HG03196 (cell line): Measurements from ENCODE around the gene BYSL.
A peak's percentile ranks its signal among the peaks of the same experiment; 100 is the strongest.

Experiments used
- ATAC-seq: cut with Tn5 transposase; IDR thresholded peaks from one replicate; pipeline ENCODE4 v1.9.1; 2021; ENCODE audit not compliant: unreplicated experiment

Gene BYSL, protein sequence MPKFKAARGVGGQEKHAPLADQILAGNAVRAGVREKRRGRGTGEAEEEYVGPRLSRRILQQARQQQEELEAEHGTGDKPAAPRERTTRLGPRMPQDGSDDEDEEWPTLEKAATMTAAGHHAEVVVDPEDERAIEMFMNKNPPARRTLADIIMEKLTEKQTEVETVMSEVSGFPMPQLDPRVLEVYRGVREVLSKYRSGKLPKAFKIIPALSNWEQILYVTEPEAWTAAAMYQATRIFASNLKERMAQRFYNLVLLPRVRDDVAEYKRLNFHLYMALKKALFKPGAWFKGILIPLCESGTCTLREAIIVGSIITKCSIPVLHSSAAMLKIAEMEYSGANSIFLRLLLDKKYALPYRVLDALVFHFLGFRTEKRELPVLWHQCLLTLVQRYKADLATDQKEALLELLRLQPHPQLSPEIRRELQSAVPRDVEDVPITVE

DNA sequence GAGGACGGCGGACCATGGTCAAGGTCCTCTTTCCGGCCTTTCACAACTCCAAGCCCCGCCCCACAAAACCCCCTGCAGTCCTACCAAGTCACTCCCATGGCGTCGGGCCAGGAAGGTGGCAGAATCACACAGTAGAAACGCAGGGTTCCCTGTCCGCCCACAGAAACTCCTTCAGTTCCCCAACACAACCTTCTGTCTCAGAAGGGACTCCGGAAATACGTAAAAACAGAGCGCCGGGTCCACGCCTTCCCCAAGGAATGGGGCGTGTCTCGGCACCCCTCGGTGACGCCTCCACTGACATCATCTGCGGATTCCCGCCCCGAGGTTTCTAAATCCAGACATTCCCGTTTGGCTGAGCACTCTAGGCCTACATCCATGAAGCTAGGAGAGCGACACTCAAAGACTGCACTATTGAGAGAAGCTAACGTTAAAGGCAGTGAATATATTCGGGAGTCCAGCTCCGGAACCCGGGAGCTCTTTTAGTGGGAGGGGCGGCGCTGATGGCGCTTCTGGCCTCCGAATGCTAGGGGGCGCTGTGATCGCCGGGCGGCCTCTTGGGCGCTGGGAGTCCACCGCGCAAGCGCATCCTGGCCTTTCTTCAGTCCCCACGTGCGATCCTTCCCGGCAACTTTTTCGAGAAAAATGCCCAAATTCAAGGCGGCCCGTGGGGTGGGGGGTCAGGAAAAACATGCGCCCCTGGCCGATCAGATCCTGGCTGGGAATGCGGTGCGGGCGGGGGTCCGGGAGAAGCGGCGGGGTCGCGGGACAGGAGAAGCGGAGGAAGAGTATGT lies at the start of gene BYSL, which contains the start of gene MED20:
Gene BYSL, plus strand, starts transcription at position 579 of the 791 bp plus-strand sequence. Its CDS starts 64 bp downstream, at position 643.
Gene MED20, minus strand, starts transcription at position 219 of the 791 bp plus-strand sequence. Its CDS starts 121 bp downstream, at position 98.
- peak; percentile 87 for ATAC-seq

DNA sequence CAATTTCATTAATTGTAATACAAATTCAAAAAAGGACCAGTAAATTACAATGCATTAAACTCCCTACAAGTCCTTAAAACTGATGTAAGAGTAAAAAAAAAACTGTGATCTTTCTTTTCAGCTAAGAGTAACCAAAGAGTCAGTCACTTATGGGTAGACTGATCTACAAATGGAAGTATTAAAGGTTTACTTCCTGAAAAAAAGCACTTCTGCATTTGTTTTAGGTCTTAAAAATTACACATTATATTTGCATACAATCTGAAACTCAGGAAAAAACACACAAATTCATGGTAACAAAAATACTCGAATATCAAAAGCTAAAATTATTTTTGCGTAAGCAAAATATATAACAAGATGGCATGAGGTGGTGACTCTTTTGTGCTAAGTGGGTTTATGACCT lies 49.6 kb upstream of the BYSL start:
- ATAC-seq: no peak

DNA sequence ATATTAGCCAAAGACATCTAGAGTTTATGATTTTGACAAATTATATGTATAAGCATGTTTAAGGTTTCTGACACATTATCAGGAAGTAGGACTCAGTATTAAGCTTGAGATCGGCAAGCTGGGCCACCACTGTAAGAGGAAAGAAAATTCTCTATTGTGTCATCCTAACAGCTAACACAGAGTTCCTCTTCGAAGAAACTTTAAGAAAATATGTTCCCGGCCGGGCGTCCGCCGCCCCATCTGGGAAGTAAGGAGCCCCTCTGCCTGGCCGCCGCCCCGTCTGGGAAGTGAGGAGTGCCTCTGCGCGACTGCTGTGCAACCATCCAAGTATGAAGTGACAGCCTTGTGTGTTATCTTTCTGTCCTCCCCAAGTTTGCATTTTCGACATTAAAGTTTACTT lies 49.2 kb upstream of the BYSL start:
- no peak for ATAC-seq

DNA sequence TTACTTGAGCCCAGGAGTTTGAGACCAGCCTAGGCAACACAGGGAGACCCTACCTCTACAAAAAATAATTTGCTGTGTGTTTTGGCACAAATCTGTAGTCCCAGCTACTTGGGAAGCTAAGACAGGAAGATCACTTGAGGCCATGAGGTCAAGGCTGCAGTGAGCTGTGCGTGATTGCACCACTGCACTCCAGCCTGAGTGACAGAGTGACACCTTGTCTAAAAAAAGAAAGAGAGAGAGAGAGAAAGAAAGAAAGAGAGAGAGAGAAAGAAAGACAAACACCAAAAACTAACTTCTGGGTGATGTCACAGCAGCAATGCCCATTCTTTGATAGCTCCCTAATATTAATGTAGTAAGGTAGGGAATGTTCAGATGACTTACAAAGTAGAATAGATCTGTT lies 46.6 kb upstream of the BYSL start:
- ATAC-seq: no peak

DNA sequence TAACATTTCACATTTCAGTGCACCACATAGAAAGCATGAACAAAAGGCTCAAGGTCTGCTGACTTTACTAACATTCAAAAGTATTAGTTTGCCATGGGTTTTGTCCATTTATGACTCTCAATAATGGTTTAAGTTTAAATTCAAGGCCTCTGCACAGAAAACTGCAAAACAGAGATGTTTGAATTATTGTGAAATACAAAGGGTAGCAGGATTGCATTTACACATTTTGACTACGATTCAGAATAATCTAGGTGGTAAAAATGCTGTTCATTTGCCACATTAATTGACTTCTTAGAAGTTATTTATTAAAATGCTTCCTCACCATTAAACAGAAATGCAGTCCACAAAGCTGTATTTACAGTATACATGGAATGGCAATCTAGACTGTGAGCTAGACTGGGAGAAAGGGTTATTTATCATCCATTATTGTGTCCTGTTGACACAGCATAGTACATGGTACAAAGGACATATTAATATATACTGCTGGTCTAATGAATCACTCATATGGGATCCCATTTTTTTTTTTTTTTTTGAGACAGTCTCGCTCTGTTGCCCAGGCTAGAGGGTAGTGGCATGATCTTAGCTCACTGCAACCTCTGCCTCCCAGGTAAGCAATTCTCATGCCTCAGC lies 44.1 kb upstream of the BYSL start:
- no peak for ATAC-seq

DNA sequence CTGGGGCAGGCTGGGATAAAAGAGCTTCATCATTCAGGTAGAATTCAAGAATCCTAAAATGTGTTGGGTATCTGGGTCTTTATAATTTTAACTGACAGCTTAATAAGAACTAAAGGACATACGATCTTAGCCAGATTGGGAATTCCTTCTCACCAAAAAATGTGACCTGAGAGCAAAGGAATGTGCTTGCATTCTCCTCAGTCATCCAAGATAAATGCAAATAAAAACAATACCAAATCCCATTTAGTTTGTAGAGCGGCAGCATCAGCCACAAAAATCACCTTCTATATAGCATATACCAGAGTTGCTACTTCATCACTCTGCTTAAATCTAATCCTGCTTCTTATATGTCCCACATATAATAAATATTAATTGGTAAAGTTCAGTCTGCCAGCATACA lies 43.1 kb upstream of the BYSL start:
- ATAC-seq: no peak

DNA sequence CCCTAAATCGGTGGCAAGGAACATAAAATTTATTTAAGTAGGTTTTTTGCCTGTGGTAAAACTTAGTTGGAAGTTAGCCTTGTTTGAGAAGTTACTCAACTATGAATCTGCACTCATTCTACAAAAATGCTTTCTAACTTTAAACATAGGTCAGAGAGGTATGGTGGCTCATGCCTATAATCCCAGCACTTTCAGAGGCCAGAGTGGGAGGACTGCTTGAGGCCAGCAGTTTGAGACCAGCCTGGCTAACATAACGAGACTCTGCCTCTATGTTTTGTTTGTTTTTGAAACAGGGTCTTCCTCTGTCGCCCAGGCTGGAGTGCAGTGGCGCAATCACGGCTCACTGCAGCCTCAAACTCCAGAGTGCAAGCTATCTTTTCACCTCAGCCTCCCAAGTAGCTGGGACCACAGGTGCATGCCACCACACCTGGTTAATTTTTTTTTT lies 42.3 kb upstream of the BYSL start:
- no peak for ATAC-seq

DNA sequence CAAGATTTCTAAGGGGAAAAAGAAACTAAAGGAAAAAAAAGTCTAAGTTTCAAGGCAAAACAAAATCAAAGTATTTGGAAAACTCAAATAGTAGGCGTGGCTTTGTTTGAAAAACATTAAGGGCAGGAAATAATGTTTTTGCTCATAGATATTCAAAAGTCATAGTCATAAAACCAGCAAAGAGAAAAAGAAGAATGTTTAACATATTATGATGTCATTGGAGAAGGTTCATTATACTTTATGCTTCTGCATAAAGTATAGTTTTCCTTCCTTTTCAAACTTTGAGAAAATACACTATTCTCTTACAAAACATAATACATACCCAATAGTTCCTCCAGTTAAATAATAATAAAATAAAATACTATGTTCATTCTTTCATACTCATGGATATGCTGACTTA lies 39.8 kb upstream of the BYSL start:
- ATAC-seq: no peak

DNA sequence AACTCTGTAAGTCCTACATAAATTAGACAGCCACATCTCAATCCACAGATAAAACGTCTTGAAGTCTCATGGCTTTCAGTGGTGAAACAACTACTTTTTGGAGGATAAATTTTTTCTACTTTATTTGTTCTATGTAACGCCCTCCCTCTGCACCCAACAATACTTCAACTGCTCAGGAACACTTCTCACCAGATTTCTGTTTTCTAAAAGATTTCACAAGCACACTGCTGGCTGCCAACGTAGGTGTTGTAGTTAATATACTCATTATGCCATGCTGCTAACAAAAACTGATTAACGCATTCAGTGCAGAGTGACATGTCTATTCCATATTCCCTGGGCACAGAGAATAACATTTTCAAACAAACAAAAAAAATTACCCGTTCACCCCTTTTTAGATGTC lies 36.3 kb upstream of the BYSL start:
- ATAC-seq: no peak

DNA sequence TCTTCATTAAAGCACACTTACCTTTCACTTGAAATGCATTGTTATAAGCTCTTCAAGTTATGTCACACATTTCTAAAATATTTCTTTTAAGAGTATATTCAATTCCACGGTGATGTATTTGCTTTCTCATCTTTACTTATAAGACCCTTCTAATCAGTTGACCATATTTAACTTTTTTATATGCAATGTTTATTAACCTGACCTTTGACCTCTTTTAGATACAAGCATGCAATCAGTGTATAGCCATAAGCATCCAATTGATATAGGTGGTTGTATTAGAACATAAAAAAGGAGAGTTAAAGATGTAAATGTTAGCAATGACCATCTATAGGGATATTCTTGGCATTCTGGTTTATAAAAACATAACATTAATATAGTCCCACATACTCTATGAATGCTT lies 35.4 kb upstream of the BYSL start:
- ATAC-seq: no peak

DNA sequence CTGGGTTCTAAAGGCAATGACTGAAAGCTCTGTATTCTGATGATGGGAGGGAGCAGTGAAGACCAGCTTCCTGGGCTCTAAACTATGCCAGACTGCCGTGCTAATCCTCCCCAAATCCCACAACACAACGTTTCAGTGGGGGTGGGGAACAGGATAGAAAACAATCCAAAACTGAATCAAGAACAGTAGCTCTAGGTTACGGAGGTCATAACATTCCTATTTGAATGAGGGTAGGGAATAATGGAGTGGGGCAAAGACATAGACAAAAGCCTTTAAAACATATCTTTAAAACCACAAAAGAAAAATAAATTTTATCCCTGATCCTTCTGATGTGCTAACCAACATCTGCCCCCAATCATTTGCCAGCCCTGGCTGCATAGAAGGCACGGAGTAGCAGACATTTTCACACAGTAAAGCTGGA lies 34.0 kb upstream of the BYSL start:
- ATAC-seq: no peak

DNA sequence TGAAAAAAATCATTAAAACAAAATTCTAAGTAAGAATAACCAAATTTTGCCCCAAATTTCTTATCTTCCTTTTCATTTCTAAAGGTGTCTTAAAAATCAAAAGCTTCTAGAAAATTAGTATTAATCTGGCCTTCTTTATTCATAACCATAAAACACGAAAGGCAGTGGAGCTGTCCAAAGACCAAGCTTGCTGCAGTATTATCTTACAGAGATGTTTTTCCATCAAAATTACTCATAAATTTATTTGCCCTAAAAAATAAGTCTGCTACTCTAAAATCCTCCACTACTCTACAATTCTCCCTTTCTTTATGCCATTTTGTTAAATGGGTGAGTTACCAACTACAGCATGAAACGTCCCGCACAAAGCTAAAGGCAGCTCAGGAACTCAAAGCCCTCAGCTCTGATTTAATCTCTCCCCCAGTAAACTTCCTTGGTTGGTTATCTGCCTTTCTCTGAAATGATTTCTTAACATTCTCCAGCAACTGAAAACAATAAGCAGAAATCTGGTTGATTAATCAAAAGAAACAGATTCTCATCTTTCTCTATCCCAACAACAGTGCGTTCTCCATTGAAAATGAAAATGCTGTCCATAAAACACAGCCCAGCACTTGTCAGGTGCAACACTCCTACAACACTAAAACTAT lies 28.3 kb upstream of the BYSL start:
- no peak for ATAC-seq

DNA sequence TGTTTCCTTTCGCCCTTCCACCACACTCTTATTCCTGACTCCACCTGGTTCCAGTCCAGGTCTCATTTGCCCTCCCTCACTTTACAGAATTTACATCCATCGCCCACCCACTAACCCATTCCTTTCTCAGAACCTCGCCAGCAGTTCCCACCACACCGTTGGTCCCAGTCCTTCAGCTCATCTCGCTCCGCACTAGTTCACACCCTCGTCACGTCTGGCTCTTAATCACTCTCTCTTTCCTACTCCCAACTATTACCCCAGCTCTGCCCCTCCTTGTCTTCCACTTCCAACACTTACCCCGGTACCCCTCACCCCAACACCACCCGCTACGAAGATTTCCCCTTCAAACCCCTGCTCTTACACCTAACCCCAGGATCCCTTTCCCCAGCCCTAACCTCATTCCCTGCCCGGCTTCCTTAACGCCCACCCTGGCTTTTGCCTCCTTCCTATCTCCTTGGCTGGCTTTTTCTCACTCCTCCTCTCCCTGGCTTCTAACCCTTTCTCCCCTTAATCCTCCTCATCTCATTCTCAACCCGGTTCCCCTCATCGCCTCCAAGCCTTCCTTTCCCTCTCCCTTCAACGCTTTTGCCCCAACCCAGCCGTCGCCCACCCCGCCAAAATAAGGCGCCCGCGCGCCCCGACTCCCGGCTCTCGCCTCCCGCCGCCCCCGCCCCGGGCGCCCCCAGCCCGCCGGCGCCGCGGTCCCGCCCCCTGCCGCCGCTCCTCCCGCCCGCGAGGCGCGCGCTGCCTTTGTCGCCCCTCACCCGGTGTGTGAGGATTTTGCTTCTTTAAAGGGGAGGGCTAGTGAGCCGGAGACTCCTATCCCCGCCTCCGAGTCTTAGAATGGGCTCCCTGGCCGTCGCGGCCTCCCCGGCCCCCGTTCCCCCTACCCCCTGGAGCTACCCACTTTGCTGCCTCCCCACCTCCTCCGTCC lies 26.7 kb upstream of the BYSL start:
- peak; percentile 32 for ATAC-seq

DNA sequence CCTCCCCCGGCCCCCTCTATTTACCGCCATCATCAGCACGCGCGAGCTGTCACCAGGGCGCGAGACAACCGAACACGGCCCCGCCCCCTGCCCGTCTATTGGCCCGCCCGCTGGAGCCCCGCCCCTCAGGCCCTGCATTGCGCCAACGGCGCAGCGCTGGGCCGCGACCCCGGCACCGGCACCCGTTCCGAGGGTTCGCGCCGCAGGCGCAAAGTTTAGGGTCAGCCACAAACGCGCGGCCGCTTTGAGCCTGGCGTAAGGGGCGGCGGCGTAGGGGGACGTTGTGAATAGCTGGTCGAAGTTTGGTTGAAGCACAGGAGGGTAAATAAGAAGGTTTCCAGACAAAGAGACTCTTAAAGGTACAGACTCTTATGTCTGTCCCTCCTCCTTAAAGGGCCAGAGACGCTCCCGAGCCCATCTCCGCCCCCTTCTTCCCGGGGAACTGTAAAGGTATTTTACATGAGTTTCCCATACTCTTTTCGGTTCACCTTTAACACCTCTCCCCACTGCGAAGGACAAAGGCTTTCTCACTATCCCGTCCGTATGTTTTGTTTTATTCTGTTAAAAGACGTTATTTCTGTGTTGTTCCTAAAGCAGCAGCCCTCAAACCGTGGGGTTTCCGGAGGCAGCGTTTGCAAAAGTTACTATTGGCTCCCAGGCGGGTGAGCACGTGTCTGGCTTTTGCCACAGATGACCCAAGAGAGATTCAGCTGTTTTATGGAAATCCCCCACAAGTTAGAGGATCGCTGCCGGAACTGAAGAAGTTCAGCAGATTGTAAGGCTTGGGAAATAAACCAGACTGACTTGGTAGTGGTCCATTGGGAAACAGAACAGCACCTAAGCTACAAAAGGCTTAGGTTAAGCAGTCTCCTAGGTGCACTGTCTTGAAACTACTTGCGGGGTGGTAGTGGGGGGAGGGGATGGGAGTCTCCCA lies 25.7 kb upstream of the BYSL start, which contains the start of gene USP49:
Gene USP49, minus strand, starts transcription at position 76 of the 934 bp plus-strand sequence. CDS start 88,392 bp downstream, outside the sequence.
- peak; percentile 66 for ATAC-seq

DNA sequence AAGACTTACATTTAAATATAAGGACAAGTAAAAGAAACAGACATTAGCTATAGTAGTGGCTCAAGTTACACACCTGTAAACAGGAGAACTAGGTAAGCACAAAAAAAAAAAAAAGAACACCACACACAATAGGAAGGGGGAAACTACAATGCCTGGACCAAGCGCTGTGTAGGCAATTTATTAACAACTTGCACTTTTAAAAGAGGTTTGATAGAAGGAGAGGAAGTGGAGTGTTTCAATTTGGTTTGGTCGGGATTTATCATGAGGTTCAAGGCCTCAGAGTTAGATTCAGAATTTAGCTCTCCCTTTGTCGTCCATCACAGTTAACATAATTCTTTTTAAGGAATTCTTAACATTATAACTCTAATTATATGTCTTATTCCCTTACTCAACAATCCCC lies 25.0 kb upstream of the BYSL start:
- no peak for ATAC-seq

DNA sequence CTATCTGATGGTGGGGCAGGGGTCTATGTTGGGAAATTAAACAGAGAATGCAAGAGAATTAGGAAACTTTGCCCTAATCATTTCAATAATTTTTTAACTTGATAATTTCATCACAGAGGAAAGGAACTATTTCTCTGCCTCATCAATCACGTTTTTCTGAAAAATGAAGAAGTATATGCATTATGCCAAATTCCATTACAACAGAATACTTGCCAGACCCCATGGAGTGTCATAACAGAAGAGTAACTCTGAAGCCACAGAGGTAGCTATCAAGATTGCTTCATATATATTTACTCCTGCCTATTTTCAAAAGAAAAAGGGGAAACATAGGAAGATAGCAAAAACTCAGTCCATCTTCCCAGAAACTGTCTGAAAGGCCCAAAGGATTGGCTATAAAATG lies 20.4 kb upstream of the BYSL start:
- no peak for ATAC-seq

DNA sequence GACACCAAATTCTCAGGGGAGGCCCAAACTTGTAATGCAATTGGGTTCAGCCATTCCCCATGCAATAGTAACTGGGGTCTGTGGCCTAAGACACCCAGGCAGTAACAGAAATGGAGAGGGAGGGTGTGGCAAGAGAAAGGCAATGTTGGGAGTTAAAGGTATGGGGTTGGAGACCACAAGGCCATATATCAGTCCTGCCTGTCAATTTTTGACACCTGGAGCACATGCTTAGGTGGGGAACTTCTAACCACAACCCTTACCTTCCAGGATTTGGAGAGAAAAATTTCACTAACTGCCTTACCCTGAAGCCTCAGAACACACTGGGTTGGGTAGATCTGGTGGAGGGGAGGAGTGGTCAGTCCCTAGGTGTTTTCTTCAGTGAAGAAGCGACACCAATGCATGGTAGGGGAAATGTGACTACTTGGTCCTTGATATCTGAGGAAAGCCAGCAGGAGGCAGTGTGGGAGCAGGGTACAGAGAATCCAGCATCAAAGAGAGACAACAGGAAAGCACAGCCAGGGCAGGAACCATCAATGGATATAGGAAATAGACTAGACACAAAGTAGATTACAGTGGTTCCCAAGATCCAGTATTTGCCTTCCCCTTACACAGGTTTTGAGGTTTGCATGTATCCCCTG lies 19.3 kb upstream of the BYSL start:
- no peak for ATAC-seq

DNA sequence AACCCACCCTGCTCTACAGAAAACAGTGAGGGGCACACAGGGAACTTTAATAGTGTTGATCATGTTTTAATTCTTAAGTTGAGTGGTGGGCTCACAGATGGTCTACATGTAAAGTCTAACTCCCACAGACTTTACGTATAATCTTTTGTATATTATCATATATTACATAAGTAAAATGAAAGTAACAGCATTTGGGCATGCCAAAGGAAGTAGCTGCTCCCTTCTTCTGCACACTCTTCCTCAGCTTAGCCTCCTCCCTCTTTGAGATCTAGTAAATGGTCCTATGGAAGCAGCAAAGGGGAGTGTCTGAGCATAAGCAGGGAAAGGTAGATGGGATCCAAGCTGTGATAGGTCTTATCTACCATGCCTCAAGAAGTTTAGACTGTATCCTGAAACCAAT lies 11.6 kb upstream of the BYSL start:
- ATAC-seq: no peak
